Stimulated activated CD4-positive, alpha-beta T cell treated with anti-CD3 and anti-CD28 coated beads, Interleukin-2, amount 100 ng/mL, for 24 hours (primary cell): Measurements from ENCODE around the gene STK4.

Experiments used
- DNase-seq, 2 donors: peaks; one replicate each; pipeline ENCODE4 v3.0.0-alpha.2; 2020

STK4 gene

DNA sequence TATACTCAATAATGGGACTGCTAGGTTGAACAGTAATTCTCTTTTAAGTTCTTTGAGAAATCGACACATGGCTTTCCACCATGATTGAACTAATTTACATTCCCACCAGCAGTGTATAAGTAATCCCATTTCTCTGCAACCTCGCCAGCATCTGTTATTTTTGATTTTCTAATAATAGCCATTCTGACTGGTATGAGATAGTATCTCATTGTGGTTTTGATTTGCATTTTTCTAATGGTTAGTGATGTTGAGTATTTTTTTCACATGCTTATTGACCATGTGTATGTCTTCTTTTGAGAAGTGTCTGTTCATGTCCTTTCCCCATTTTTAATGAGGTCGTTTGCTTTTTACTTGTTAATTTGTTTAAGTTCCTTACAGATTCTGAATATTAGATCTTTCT lies 66.5 kb downstream of the STK4 start:
- no peak for DNase-seq

GRCh38 chr20:45034436-45034835 lies 68.1 kb downstream of the STK4 start:
- no peak for DNase-seq

DNA sequence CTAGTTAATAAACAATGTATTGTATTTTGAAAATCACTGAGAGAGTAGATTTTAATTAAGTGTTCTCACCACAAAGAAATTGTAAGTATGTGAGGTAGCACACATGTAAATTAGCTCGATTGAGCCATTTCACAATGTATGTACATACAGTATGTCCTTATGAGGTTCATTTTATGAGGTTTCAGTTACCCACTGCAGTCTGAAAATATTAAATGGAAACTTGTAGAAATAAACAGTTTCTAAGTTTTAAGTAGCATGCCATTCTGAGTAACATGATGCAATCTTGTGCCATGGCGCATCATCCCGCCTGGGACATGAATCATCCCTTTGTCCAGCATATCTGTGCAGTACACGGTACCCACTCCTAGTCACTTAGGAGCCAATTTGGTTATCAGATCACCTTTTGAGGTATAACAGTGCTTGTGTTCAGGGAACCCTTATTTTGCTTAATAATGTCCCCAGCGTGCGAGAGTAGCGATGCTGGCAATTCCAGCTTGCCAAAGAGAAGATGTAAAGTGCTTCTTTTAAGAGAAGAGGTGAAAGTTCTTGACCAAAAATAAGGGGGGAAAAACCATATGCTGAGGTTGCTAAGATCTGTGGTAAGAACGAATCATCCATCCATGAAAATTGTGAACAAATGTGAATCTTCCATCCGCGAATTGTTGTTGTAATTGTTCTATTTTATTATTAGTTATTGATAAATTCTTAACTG lies 69.9 kb downstream of the STK4 start:
- DNase-seq, result peak; percentile 52 to 62

GRCh38 chr20:45037050-45037449 lies 70.7 kb downstream of the STK4 start:
- no peak for DNase-seq

GRCh38 chr20:45037635-45038034 lies 71.3 kb downstream of the STK4 start:
- DNase-seq, result no peak

DNA sequence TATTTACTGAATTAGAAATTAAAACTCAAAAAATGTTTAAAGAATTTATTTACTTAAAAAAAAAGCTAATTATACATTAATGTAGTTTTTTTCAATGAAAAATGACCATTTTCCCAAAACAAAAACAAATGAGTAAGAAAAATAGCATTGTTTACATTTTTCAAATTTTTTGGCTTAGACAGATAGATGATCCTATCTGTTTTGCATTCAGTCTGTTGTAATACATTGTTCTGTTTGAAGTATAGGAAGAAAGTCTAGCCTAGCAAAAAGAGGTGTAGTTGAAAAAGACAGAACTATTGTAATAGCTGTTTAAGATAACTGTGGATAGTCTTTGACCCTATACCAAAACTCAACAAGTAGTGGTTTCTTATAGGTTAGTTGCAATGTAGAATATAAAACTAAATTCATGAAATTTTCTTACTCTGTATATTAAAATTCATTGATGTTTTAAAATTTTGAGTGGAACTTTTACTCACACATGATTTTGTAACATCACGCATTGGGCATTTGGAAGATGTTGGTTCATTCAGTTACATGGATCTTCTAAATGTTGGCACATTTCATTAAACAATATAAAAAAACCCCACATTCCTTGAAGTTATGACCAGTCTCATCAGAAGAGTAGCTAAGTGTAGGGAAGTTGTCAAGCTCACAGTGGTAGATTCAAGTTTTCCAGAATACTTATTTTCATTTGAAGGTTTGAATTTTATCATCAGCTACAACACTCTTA lies 72.6 kb downstream of the STK4 start:
- no peak for DNase-seq

- DNase-seq, result no peak
Measured at GRCh38 chr20:45039475-45039820, 73.1 kb downstream of the STK4 start.

- no peak for DNase-seq
Measured at GRCh38 chr20:45041464-45042337, 75.4 kb downstream of the STK4 start.

- DNase-seq, result no peak
Measured at GRCh38 chr20:45042978-45043377, 76.7 kb downstream of the STK4 start.

GRCh38 chr20:45044084-45044573 lies 77.8 kb downstream of the STK4 start:
- peak; percentile 9 to 36 for DNase-seq

DNA sequence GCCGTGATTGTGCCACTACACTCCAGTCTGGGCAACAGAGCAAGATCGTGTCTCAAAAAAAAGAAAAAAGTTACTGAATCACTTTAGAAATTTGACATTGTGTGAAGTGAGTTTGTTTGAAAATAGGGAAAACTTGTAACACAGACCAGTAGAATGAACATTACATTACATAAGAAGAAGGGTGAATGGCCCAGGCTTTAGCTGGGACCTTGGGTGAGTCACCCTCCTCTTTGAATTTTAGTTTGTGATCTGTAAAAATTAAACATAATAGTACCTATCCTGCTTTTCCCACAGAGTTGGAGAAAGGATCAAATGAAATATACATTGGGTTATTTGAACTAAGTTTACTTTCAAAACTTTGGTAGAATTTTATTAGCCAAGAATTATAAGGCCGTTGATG lies 78.3 kb downstream of the STK4 start:
- DNase-seq, result no peak

DNA sequence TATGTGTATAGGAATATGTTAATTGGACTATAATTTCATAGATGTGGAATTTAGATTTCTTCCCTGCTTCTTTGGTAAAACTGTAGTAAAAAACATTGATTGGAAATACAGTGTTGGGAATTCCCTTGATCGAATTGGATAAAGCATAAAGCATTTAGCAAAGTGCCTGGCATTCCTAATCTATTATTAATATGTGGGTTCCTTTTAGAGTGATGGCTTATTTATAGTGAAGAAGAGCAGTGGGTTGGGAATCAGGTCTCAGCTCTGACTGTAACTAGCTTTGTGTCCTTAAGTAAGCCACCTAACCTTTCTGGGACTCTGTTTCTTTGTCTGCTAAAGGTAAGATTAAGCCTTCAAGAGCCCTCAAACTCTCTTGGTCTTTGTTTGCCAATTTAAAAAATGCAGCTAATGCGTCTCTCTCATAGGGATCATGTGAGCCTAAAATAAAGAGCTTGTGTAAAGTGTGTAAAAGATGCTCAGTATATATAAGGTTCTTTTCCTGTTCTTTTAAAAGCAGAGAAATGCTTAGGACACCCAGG lies 81.3 kb downstream of the STK4 start:
- no peak for DNase-seq

- DNase-seq, result no peak
Measured at GRCh38 chr20:45049438-45049837, 83.1 kb downstream of the STK4 start.

DNA sequence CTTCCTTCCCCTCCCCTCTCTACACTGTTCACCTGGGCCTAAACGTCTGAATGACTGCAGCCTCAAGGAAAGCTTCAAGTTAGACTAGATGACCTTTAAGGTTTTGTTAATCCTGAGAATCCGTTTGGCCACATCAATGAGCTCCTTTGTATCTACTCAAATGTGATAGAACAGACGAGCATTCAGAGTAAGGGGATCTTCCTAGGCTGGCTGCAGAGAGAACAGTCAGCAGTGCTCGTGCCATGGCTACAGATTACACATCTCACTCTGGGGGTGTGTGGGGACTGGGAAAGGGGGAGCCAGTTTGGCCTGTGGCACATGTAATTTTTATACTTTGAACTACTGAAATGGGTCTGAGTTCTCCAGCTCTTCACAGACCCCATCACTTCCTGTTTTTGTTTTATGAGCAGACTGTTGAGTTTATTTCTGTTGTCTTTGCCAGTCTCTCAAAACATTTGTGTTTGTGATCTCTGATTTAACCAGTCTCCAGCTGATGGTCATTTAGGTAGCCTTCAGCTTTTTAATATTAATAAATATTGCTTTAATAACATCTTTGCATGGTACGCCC lies 83.7 kb downstream of the STK4 start:
- DNase-seq, result no peak

DNA sequence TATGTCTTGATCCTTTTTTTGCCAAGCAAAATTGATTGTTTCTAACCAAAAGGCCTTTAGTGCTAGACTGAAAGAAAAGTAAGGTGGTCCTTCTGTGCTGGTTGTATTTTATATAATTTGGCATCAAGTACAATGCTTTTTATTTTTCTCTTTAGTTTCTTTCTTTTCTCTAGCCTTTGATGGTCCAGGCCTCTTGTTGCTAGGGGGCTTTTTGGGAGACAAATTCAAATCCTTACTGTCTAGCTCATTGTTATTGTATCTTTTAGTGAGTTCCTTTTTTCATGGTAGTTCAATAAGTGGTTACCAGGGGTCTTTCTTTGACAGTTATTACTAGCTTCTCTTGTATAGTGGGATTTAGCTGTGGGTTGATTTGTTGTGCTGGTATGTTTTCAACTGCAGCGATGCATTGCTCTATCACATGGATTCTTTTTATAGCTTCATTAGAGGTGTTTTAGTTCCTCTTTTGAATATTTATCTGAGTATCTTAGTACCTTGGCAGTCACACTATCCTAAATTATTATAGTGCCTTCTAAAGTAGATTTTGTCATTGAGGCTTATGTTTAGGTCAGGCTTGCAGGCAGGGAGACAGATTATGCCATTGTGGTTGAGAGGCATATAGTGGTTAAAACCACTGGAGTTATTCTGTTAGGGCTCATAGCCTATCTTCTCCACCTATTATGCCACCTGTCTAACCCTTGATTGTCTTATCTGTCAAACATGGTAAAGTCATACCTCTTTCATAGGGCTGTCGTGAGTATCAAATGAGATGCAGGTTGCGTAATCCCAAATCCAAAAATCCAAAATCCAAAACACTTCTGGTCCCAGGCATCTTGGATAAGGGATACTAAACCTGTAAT lies 85.1 kb downstream of the STK4 start:
- no peak for DNase-seq

DNA sequence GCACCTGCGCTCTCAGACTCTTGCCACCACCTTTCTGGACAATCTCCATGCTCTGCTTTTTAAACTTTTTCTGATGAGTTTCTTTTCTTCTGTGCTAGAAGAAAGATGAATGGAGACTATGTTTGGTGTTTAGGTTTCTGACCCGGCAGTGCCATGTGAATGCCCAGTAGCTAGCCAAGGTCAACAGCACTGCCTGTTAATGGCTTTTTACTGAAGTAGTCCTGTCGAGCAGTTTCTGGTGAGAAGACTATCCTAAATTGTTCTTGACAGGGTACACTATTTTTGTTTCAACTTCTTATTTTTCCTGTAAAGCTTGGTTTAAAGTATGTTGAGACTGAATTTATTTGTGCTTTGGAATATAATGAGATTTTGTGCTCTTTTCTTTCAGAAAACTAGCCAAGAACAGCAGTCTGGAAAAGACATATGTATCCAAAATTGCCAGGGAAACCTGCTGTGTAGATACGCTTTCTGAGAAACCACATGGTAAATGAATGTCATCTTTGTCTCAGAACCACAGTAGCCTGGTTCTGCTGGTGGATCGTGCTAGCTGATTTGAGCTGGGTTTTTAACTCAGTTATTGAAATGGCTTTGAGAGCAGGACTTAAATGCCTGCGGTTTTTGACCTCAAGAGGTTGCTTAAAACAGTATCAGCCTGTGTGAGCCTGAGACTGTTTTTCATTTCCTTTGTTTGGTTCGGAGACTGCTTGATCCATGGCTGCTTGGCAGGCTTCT lies 86.6 kb downstream of the STK4 start:
- no peak for DNase-seq

DNA sequence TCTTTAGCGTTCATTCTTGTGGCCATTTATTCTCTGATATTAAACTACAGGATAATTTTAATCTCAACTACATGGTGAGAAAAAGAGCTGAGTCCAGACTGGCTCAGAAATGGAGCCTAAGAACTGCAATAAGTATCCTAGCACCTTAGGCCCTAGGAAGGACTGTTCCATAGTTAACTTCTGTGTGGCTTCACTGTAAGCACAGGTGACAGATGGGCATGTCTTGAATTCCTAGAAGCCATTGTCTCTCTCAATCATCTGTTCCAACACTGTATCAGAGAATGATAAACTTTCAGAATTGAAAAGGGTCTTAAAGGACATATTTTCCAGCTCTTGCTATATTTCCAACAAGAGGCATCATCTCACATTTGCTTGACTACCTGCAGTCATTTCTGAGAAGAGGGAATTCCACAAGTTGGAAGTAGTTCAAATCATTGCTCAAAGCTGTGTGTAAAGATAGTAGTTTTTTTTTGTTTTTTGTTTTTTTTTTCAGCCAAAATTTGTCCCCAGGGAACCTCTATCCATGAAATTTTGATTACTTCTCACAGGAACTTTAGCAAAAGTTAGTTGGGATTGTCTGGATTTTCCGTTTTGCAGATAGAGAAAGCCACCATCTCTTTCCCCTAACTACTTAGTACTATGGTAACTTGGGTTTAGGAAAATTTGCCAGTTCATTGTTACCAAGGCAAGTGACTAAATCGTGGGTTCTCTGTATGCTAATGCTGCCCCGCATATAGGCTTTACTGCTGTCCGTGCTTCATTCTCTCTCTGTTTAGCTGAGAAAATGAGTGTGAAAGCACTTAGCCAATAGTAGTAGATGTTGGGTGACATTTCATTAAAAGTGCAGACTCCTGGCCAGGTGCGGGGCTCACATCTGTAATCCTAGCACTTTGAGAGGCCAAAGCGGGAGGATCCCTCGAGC lies 87.4 kb downstream of the STK4 start:
- DNase-seq, result no peak

DNA sequence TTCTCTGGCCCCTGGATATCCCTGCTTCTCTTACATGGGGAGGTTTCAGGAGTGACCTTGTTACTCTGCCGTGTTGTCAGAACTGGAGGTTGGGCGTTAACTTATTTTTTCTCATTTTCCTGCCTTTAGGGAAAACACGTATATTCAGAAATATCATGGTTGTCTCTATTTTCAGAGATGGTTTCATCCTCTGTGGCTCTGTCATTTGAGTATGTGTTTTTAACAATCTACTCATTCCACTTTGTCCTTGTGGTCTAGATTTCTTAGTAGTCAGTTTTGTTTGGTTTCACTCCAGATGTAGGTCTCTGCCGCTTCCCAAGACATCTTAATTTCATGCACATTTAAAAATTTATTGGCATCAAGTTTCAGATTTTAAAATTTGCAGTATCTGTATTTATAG lies 88.7 kb downstream of the STK4 start:
- DNase-seq, result no peak

DNA sequence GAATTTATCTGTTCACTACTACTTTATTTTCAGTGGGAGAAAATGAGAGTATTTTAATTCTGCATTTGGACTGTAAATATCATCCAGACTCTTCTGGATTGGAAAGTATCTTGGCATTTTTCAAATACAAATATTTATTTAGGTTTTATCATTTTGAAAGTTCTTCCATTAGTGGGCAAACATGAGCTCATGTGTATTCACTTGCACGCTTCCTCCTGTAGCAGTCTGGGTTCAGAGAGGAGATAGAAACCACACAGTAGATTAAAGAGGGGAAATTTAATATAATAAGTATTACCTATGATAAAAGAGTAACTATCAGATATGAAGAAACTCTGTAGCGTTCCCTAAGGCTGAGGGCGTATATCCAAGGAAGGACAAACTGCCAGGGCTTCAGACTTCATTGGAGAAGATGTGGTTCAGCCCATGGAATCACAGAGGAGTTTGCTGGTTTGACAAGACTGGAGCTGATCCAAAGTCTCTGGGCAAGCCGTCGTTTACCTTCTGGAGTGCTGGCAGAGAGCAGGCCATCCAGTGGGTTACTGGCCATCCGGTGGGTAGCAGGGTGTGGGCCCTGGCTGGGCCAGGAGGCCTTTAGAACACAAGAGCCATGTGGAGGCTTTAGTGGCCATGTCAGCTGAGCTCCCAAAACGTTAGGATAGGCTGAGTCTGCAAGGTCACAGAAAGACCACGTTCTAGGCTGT lies 90.3 kb downstream of the STK4 start:
- DNase-seq, result no peak
